Effector memory CD8-positive, alpha-beta T cell (primary cell): ENCODE results near the gene AP3D1.

Experiments used
- ATAC-seq: fragments of 150-1000 bp; cut with Tn5 transposase; replicated peaks from 2 replicates; pipeline ENCODE4 v1.10.0; 2021; ENCODE audit warnings: mild to moderate bottlenecking, moderate library complexity
- DNase-seq, 3 experiments: peaks; one replicate each; pipeline ENCODE4 v3.0.0; 2021
- H3K27ac Mint-ChIP-seq, 2 donors: one replicate each; pipeline ENCODE4 v1.8.0; 2022; ENCODE audit warnings: mild to moderate bottlenecking in 2 of 2, mixed read lengths in 2 of 2, moderate library complexity in 2 of 2
- H3K27me3 Mint-ChIP-seq, 2 donors: one replicate each; pipeline ENCODE4 v1.8.0; 2022; ENCODE audit warnings: mixed read lengths in 2 of 2
- H3K36me3 Mint-ChIP-seq: one replicate; pipeline ENCODE4 v1.8.0; 2022; ENCODE audit warnings: mild to moderate bottlenecking, moderate library complexity, mixed read lengths; ENCODE audit not compliant: insufficient read depth
- H3K4me1 Mint-ChIP-seq, 2 donors: one replicate each; pipeline ENCODE4 v1.8.0; 2022; ENCODE audit warnings: low read depth in 2 of 2, mixed read lengths in 2 of 2
- H3K4me3 Mint-ChIP-seq, 2 donors: one replicate each; pipeline ENCODE4 v1.8.0; 2022; ENCODE audit warnings: mild to moderate bottlenecking in 2 of 2, mixed read lengths in 2 of 2, moderate library complexity in 2 of 2
- H3K9me3 Mint-ChIP-seq, 2 donors: one replicate each; pipeline ENCODE4 v1.8.0; 2022; ENCODE audit warnings: mixed read lengths in 2 of 2

Gene AP3D1

GRCh38 chr19:2175742-2176141 is 24.4 kb upstream of the AP3D1 start:
- no peak for DNase-seq
- peaks cover 32 to 35% of the 10 kb centered on the region in 2 donors for H3K4me1 Mint-ChIP-seq
- no peak overlapping the region for H3K4me3 Mint-ChIP-seq
- H3K36me3 Mint-ChIP-seq: peaks cover 26% of the 10 kb centered on the region
- ATAC-seq: no peak
- H3K9me3 Mint-ChIP-seq: no peaks in the 10 kb centered on the region
- H3K27ac Mint-ChIP-seq: peak overlapping the region in 1 of 2 donors; percentile 63
- no peaks in the 10 kb centered on the region for H3K27me3 Mint-ChIP-seq

- peaks cover 32 to 35% of the 10 kb centered on the region in 2 donors for H3K4me1 Mint-ChIP-seq
- H3K4me3 Mint-ChIP-seq: no peak overlapping the region
- no peak for DNase-seq
- H3K27ac Mint-ChIP-seq: peak overlapping the region in 1 of 2 donors; percentile 11
- peaks cover 22% of the 10 kb centered on the region for H3K36me3 Mint-ChIP-seq
- no peaks in the 10 kb centered on the region for H3K9me3 Mint-ChIP-seq
- ATAC-seq: no peak
- H3K27me3 Mint-ChIP-seq: no peaks in the 10 kb centered on the region
Observed at GRCh38 chr19:2173767-2174577, 22.6 kb upstream of the AP3D1 start.

- no peak for ATAC-seq
- Mint-ChIP-seq H3K27me3 (no peaks in the 10 kb centered on the region), H3K9me3 (no peaks in the 10 kb centered on the region), H3K36me3 (peaks cover 22% of the 10 kb centered on the region), H3K4me3 (no peak overlapping the region), H3K27ac (no peak overlapping the region), H3K4me1 (peaks cover 36 to 40% of the 10 kb centered on the region in 2 donors)
- no peak for DNase-seq
Observed at GRCh38 chr19:2173388-2173766, 22.0 kb upstream of the AP3D1 start.

GRCh38 chr19:2171349-2172145 is 20.2 kb upstream of the AP3D1 start:
- H3K27ac Mint-ChIP-seq: peak overlapping the region; percentile 31 to 76
- no peaks in the 10 kb centered on the region for H3K9me3 Mint-ChIP-seq
- H3K4me3 Mint-ChIP-seq: peak overlapping the region; percentile 47 to 51
- ATAC-seq: peak; percentile 87
- no peaks in the 10 kb centered on the region for H3K27me3 Mint-ChIP-seq
- peaks cover 26% of the 10 kb centered on the region for H3K36me3 Mint-ChIP-seq
- peaks cover 44 to 54% of the 10 kb centered on the region in 2 donors for H3K4me1 Mint-ChIP-seq
- peak; percentile 72 to 76 (median 74) for DNase-seq

DNA sequence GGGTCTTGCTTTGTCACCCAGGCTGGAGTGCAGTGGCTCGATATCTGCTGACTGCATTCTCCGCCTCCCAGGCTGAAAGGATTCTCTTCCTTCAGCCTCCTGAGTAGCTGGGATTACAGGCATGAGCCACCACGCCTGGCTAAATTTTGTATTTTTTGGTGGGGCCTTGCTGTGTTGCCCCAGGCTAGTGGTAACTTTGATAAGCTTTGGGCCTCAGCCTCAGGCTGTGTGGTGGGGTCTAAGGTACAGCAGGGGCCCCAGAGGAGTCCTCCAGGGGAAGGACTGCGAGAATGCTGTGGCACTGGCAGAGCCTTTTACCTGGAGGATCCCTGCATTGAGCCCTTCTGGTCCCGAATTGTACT is 19.6 kb upstream of the AP3D1 start:
- DNase-seq (no peak), ATAC-seq (peak; percentile 1)
- H3K4me3 Mint-ChIP-seq: peak overlapping the region in 1 of 2 donors; percentile 47

DNA sequence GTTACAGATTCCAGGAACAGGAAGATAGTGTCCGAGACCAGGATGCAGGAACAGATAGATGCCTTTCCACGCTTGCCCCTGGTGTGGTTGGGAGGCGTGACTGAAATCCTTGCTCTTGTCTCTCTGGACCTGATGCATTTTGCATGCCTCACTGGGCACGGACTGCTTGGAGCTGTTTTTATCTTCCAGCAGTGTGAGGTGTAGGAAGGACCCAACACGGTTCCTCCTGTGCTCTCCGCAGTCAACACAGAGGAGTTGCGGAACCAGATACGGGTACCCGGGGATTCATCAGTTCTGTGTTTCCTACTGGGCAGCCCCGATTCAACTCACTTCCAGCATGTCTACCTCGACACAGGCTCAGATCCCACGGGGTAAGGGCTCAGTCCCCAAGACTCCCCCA is 18.9 kb upstream of the AP3D1 start:
- Mint-ChIP-seq H3K36me3 (peaks cover 31% of the 10 kb centered on the region), H3K27ac (no peak overlapping the region)

More for the DNA sequence above, 19.6 kb upstream of the AP3D1 start:
- peak overlapping the region; percentile 49 to 76 for H3K27ac Mint-ChIP-seq
- no peaks in the 10 kb centered on the region for H3K9me3 Mint-ChIP-seq
- peaks cover 41 to 49% of the 10 kb centered on the region in 2 donors for H3K4me1 Mint-ChIP-seq
- peaks cover 26% of the 10 kb centered on the region for H3K36me3 Mint-ChIP-seq
- H3K27me3 Mint-ChIP-seq: no peaks in the 10 kb centered on the region

DNA sequence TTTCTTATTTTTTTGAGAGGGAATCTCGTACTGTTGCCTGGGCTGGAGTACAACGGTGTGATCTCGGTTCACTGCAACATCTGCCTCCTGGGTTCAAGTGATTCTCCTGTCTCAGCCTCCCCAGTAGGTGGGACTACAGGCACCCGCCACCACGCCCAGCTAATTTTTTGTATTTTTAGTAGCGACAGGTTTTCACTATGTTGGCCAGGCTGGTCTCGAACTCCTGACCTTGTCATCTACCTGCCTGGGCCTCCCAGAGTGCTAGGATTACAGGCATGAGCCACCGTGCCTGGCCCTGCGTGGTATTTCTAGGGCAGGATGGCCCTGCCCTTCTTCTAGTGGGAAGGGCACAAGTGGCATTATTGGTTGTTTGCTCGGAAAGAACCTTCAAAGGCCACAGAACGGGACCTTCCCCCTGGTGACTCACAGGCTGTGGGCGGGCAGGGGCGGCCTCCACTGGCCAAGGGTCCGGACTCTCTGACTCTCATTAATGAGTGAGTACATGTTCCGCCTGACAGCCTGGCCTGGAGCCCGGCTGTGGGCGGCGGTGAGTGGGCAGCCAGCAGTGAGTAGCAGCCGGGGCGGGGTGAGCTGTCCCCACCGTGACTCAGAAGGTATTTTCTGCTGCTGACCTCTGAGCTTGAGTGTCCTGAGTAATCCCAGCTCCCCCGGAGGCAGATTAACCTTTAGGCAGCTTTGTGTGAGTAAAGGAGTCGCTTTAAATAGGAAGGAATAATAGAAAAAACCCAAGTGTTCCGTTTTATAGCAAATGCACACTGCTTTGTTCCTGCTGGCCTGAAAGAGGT is 17.5 kb upstream of the AP3D1 start:
- H3K4me1 Mint-ChIP-seq: peaks cover 34 to 47% of the 10 kb centered on the region in 2 donors
- ATAC-seq: peak; percentile 47
- H3K4me3 Mint-ChIP-seq: peak overlapping the region; percentile 90 to 94
- no peaks in the 10 kb centered on the region for H3K9me3 Mint-ChIP-seq
- peaks cover 30% of the 10 kb centered on the region for H3K36me3 Mint-ChIP-seq
- H3K27me3 Mint-ChIP-seq: no peaks in the 10 kb centered on the region
- peak overlapping the region; percentile 58 to 91 for H3K27ac Mint-ChIP-seq
- peak; percentile 27 to 52 (median 49) for DNase-seq

More for the DNA sequence above, 18.9 kb upstream of the AP3D1 start:
- Mint-ChIP-seq H3K9me3 (no peaks in the 10 kb centered on the region), H3K27me3 (no peaks in the 10 kb centered on the region), H3K4me3 (no peak overlapping the region), H3K4me1 (peaks cover 39 to 51% of the 10 kb centered on the region in 2 donors)
- ATAC-seq: no peak
- DNase-seq: no peak

- H3K36me3 Mint-ChIP-seq: peaks cover 27% of the 10 kb centered on the region
- H3K27ac Mint-ChIP-seq: peak overlapping the region; percentile 58 to 91
- DNase-seq (peak in 2 of 3 experiments; percentile 27 to 36), ATAC-seq (peak; percentile 16)
- no peaks in the 10 kb centered on the region for H3K27me3 Mint-ChIP-seq
- H3K4me1 Mint-ChIP-seq: peaks cover 30 to 46% of the 10 kb centered on the region in 2 donors
- H3K4me3 Mint-ChIP-seq: peak overlapping the region; percentile 90 to 94
- H3K9me3 Mint-ChIP-seq: no peaks in the 10 kb centered on the region
Observed at GRCh38 chr19:2167896-2168618, 16.7 kb upstream of the AP3D1 start.

DNA sequence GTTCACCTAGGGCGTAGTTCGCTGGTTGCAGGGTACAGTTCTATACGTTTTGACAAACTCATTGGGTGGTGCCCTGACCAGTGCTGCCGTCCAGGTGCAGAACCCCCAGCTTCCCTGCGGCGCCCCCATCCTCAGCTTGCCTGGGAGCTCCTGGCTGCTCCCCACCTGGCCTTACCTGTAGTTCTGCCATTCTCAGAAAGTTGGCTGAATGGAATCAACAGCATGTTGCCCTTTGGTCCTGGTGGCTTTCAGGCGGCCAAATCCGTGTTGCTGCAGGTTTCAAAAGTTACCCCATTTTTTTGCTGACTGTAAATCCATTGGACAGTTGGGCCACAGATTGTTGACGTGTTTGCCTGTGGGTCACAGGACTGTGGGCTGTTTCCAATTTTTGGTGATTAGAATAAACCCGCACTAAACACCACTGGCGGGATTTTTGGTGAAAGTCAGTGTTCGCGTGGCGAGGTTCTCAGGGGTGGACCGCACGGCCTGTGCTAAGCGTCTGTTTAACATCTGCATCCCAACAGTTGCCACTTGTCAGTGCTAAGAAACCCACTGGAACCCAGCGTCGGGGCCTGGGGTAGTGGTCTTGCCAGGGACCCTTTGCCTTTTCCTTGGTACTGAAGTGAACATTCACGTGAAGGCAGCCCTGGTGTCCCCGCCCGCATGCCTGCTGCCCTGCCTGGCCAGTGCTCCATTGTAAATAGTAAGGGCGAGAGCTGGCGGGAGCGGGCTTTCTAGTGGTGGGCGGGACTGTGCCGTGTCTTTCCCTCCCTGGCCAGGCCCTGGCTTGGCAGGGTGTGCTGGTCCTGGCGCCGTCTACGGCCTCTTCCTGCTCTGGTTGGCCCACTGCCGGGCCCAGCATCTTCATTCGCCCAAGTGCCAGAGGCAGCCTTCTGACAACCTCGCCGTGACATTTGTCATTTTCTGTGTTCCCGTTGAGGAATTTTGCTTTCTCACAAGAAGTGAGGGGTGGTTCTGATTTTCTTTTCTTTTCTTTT is 15.7 kb upstream of the AP3D1 start:
- H3K4me3 Mint-ChIP-seq: peak overlapping the region; percentile 90 to 94
- peaks cover 30 to 45% of the 10 kb centered on the region in 2 donors for H3K4me1 Mint-ChIP-seq
- ATAC-seq (no peak), DNase-seq (no peak)
- H3K9me3 Mint-ChIP-seq: no peaks in the 10 kb centered on the region
- H3K36me3 Mint-ChIP-seq: peaks cover 21% of the 10 kb centered on the region
- no peaks in the 10 kb centered on the region for H3K27me3 Mint-ChIP-seq
- peak overlapping the region; percentile 58 to 91 for H3K27ac Mint-ChIP-seq

DNA sequence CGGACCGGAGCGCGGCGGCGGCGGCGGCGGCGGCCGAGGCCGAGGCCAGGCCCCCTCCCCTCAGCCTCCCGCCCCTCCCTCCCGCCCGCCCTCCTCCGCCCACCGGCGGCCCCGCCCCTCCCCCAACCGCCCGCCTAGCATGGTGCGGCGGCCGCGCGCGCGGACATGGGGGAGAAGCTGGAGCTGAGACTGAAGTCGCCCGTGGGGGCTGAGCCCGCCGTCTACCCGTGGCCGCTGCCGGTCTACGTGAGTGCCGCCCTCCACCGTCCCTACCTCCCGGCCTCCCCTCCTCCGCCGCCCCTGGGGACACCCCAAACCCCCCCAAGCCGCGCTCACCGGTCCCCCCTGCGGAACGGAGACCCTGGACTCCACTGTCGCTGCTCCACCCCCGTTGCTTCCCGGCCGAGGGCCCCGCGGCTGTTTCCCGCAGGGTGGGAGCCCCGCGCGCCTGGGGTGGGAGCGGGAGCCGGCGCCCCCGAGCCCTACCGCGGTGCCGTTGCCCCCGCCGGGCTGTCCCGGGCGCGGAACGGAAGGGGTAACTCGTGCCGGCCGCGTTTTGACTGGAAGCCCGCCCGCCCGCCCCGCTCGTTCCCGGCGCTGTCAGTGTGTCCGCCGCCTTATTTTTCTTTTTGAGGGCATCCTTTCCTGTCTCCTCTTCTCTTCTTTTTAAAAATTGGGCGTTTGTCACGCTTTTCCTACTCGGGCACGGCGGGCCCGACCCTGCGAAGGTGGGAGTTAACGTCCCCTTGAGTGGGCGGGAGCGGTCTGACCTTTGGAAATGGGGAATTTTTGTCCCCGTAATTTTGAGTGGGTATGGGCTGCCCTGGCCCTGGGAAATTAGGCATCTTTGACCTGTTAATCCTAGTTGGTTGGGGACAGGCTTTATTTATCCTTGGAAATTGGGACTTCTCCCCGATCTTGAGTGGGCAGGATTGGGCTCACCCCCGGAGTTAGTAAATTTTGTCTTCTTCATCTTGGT is 12.9 kb upstream of the AP3D1 start:
- Mint-ChIP-seq H3K27ac (peak overlapping the region; percentile 57 to 79), H3K4me1 (peaks cover 22 to 28% of the 10 kb centered on the region in 2 donors), H3K9me3 (no peaks in the 10 kb centered on the region), H3K27me3 (no peaks in the 10 kb centered on the region), H3K36me3 (peaks cover 14% of the 10 kb centered on the region), H3K4me3 (peak overlapping the region; percentile 90 to 94)
- DNase-seq (peak in 1 of 3 experiments; percentile 29), ATAC-seq (peak; percentile 39)

- Mint-ChIP-seq H3K27me3 (no peaks in the 10 kb centered on the region), H3K4me1 (peaks cover 3 to 5% of the 10 kb centered on the region in 2 donors), H3K4me3 (no peak overlapping the region), H3K36me3 (peaks cover 11% of the 10 kb centered on the region), H3K27ac (no peak overlapping the region), H3K9me3 (no peaks in the 10 kb centered on the region)
- DNase-seq: no peak
- no peak for ATAC-seq
Observed at GRCh38 chr19:2160379-2160778, 9.0 kb upstream of the AP3D1 start.
